HL-60/S4 treated with retinoic acid at 250 ng/mL for 4 days and 3 days (cell line): ENCODE data around the gene ATXN1L.
"Not testable (repeated sequence)": the region's sequence is repeated elsewhere in the genome, so short reads cannot be mapped to it uniquely, and the experiment has no call there.

Experiments used
- in situ Hi-C: fragments of 300-500 bp; cut with MboI; formaldehyde crosslinking; loops from 2 replicates; pipeline ENCODE4 v1.7.0; 2022; ENCODE audit warnings: low sequenced_read_pairs

Gene ATXN1L

DNA sequence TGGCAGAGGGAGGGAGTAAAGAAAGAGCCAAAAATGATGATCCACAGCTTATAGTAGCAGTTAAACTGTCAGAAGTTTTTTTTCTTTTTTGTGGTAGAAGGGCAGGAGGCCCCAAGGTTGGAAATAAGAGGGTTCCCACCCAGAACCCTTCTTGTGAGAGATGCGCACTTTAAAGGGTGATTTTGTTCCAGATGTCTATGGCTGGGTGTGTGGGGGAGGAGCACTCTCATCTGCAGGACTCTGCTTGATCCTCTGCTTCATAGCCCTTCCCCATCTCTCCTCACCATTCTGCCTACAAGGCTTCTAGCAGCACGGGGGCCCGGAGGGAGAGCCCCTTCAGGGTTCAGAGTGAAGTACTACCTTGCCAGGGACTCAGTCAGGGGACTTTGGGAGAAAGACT lies 6.4 kb downstream of the ATXN1L start:
- in situ Hi-C loops = no loop called here

DNA sequence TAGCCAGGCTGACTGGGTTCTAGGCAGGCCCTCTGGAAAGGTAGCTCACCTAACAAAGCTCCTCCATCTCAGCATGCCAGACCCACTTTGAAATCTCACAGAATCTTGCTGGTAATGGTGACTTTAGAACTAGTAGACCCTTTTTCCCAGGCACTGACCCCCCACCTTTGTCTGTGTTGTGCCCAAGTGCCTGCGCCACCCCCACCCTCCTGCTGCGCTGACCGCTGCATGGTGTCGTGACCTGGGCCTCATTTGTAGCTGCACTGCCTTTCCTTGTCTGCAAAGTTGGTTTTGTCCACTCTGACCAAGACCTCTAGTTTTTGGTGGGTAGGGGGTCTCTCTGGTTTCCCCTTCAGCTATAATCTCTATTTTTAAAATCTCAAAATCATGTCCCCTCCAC lies 6.8 kb downstream of the ATXN1L start:
- in situ Hi-C loops = no loop called here

DNA sequence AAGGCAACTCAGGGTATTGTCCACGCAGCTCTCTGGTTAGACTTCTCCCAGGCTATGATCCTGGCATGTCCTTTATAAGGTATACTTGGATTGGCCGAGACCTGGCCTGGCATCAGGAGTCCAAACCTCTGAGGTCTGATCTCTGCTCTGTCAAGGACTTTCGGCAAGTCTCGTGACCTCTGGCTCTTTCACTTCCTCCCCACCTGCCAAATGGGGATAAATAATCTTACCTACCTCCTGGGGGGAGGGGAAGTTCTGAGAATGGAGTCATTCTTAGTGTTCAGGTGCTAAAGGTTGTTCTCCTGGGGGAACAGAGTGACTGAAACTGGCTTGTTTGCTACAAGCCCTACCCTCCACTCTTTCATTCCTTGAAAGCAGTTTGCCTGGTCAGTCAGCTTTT lies 7.6 kb downstream of the ATXN1L start:
- in situ Hi-C loops = no loop called here

DNA sequence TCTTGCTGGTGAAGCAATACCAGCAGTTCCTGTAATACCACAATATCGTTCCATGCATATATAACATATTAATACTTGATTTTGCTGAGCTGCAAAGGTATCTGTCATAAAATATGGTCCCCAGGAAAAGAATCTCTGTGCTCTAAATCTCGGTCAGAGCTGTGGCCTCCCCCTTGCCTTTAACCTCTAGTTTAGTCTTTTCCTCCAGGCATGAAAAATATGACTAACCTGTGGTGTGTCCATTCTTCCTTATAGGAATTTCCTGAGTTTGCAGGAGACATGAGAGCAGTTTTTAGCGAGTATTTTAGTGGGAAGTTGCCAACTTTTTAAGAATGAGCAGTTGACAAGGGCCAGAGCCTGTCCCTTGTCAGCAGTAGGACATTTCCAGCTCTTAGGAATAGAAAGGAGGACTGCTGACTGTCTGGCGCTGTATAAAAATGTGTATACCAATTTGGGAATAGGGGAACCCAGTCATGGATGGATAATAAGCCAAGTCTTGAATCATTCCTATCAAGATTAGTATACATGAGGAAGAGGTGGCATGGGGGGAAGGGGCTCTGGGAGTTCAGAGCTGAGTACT lies 8.7 kb downstream of the ATXN1L start:
- in situ Hi-C loops = no loop called here

- in situ Hi-C loops = no loop called here
Measured at GRCh38 chr16:71855937-71856662, 10.3 kb downstream of the ATXN1L start.

DNA sequence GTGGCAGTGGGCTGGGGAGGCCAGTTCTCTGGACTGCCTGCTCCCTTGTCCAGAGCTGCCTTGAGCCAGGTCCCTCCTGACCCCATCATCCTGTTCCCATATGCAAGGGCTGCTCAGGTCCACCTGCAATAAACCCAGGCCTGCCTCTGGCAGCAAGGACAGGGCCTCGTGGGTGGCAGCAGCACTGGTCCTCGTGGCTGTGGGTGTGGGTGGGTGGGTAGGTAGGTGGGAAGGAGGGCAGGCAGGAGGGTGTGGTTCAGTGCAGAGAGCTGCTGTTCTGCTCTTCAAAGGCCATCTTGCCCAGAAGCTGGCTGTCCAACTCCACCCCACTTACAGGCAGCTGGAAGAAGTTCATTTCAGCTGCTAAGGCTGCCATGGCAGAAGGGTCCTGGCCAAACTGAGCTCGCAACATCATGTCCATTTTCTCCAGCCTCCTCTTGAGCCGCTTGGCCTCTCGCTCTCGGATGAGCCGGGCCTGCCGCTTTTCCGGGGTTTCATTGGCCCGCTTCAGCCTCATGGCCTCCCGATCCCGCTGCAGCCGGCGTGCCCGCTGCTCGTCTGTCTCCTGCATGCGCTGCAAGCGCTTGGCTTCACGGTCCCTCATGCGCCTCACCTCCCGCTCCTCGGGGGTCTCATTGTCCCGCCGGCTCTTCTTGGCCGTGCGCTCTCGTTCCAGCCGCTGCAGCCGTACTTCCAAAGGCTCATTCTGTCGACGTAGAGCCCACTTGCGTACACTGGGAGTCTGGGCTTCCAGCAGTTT lies 14.2 kb downstream of the ATXN1L start:
- in situ Hi-C loops = no loop called here

DNA sequence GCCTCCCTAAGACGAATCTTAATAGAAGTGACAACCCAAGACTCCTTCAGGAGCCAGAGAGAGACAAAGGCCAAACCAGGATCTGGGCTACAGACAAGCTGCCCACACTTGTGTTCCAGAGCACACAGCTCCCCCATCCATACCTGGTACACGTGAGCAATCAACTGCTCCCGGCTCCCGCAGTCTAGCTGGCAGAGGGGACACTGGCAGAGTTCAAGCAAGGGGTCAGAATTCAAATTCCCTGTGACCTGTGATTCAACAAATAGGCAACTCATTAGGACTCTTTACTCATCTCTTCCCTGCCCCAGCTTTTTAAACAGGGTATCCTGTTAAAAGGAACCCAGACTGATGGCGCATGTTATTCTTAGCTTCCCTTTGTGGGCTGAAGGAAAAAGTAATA lies 18.2 kb downstream of the ATXN1L start:
- in situ Hi-C loops = no loop called here

- in situ Hi-C loops = no loop called here
Measured at GRCh38 chr16:71865173-71865863, 19.5 kb downstream of the ATXN1L start.

- in situ Hi-C loops = not testable (repeated sequence)
Measured at GRCh38 chr16:71867175-71867574, 21.4 kb downstream of the ATXN1L start.

- in situ Hi-C loops = no loop called here
Measured at GRCh38 chr16:71867939-71868338, 22.2 kb downstream of the ATXN1L start.

- in situ Hi-C loops = no loop called here
Measured at GRCh38 chr16:71869089-71869488, 23.3 kb downstream of the ATXN1L start.

DNA sequence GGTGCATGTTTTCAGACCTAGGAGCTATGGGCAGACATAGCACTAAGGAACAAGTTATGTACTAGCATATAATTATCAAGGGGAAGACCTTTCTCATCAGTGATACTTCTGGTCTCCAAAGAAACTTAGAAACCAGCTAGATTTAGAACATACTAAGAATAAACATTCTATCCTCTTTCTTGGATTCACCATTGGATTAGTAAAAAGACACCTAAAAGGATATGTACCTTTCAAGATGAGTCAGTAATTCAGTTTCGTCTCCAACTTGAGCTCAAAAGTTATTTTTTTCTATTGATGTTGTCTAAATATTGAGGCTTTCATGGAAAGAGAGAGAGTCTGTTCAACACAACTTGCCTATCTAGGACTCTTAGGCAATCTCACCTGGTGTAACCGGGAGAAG lies 25.0 kb downstream of the ATXN1L start:
- in situ Hi-C loops = no loop called here

GRCh38 chr16:71873199-71873598 lies 27.4 kb downstream of the ATXN1L start:
- in situ Hi-C loops = no loop called here

GRCh38 chr16:71878911-71879310 lies 33.1 kb downstream of the ATXN1L start:
- in situ Hi-C loops = no loop called here

- in situ Hi-C loops = no loop called here
Measured at GRCh38 chr16:71880176-71880575, 34.4 kb downstream of the ATXN1L start.

GRCh38 chr16:71882505-71883167 lies 36.9 kb downstream of the ATXN1L start:
- in situ Hi-C loops = no loop called here

DNA sequence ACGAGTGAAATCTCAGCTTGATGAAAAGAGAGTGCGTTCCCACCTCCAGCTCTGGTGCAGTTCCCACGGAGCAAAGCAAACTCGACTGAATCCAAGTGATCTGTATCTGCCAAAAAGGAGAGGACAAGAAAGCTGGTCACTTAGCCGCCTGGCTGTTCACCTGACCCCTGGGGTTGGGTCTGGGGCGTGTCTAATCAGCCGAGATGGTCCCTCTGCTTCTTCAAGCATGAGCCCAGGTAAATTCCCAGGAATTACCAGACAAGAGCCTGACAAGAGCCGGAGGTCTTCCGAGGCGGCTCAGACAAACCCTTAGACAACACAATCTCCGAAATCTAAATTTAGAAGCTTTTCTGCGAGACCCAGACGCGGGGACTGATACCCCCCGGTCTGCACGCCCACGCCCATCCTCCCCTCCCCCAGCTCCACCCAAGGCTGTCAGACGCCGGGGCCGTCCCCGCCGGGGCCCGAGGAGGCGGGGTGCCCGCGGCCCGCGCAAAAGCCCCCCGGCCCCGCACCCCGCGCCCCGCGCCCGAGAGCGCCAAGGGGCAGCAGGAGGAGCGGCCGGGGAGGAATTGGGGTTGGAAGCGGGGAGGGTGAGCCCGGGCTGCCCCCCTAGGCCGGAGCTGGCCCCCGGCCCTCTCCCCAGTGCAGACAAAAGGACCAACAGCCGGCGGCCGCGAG lies 37.5 kb downstream of the ATXN1L start:
- in situ Hi-C loops = no loop called here

- in situ Hi-C loops = no loop called here
Measured at GRCh38 chr16:71883849-71884638, 38.3 kb downstream of the ATXN1L start, which contains the start of gene ZNF821. Gene ZNF821, minus strand, starts transcription at chr16:71884182. Its CDS starts 4,236 bp downstream, at chr16:71879946.

DNA sequence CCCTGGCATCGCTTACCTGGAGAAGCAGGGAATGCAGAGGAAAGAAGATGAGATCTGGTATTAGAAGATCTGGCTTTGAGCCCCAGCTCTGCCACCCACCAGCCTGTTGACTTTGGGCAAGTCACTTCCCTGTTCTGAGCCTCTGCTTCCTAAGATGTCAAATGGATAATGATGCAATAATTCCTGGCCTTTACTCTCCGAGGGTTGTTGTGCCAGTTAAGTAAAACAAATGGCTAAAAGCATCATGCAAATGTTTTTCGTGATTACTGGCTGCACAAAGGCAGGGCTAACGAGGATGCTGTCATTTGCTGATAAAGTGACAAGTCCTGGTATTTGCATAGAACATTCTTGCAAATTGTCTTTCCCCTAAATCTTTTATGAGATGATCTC lies 39.5 kb downstream of the ATXN1L start:
- in situ Hi-C loops = no loop called here

DNA sequence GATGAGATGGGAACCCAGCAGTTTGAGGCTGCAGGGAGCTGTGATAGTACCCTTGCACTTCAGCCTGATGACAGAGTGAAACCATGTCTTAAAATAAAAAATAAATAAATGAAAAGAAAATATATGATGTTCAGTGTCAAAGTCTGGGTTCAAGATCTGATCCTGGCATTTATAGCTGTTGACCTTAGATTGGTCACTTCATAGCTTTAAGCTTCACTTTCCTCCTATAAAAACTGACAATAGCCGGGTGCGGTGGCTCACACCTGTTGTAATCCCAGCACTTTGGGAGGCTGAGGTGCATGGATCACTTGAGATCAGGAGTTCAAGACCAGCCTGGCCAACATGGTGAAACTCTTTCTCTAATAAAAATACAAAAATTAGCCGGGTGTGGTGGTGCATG lies 43.4 kb downstream of the ATXN1L start:
- in situ Hi-C loops = no loop called here
